ENCODE measurements around the gene NUDT14. TPM values are rescaled to one million over a fixed set of nuclear protein-coding genes. Genes with fewer than 3 reads are reported as not detected.

The NUDT14 gene
- total and polyA plus RNA-seq, 2 donors from 2014 or later = 48.6 to 59.1 TPM

DNA sequence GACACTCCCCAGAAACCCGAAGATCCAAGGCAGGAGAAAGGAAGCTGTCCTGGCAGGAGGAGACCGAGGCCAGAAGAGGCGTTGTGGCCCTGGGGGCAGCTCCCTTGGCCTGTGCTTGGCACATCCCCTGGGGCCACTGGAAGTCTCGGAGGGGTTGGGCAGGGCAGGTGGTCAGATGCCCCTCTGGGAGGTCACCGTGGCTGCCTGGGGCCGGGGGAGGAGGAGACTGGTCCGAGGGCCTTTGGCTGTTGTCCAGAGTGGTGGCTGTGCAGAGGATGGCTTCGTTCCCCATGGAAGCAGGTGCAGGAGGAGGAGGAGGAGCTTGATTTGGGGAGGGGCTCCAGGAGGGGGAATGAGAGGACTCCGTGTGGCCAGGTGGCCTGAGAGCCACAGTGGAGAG, 3.3 kb upstream of the NUDT14 start:
- no peak for DNase-seq
- Histone ChIP-seq H3K4me3 (ENCODE audit: low read length in 3 of 3) (no peak overlapping the region), H3K27ac (ENCODE audit: low read depth in 2 of 2, low read length in 2 of 2) (no peak overlapping the region), H3K9me3 (ENCODE audit: control insufficient read depth in 2 of 3, insufficient read depth in 1 of 3, low read length in 3 of 3) (no peaks in the 10 kb centered on the region), H3K4me1 (ENCODE audit: control insufficient read depth in 2 of 3, insufficient read depth in 2 of 3, low read depth in 1 of 3, low read length in 3 of 3) (peaks cover 0 to 10% (median 0%) of the 10 kb centered on the region in 3 donors), H3K27me3 (ENCODE audit: control insufficient read depth, insufficient read depth, low read length) (no peaks in the 10 kb centered on the region), H3K9ac (ENCODE audit: low read length in 3 of 3) (no peak overlapping the region), H3K36me3 (ENCODE audit: control insufficient read depth in 2 of 3, insufficient read depth in 3 of 3, low read length in 3 of 3) (no peaks in the 10 kb centered on the region)
- no peak for TF ChIP-seq CTCF (IDR thresholded peaks at IDR 0.05; ENCODE audit: borderline replicate concordance, extremely low read depth, insufficient read depth)
- intact Hi-C loops (cut with DNase I) = no loop called here
- no peak for FAIRE-seq

DNA sequence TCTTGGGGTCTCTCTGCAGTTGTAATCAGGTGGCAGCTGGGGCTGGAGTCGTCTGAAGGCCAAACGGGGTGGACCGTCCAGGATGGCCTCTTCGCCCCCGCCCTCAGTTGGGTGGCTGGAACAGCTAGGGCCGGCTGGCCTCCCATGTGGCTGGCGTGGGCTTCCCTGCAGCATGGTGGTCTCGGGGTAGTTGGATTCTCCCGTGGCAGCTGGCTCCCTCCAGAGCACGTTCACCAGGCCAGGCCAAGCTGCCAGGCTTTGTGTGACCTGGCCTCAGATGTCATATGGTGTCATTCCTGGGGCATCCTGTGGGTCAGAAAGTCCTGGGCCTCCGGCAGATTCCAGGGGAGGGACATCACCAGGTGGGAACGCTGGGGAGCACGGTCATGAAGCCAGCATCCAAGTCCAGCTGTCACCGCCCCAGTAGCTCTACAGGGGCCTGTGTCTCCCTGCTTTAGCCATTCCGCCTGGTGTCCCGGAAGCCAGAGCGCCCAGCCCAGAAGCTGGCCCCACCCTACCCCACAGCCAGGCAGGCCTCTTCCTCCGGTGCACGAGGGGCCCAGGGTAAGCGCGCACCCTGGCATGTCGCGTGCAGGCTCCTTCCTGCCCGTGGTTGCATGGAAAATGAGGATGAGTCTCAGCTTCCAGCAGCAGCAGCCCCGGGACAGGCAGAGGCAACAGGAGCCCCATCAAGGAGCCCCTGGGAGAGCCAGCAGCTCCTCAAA, 1.3 kb upstream of the NUDT14 start:
- DNase-seq (no peak), FAIRE-seq (no peak)
- no peak for TF ChIP-seq CTCF (IDR thresholded peaks at IDR 0.05; ENCODE audit: borderline replicate concordance, extremely low read depth, insufficient read depth)
- Histone ChIP-seq H3K4me1 (ENCODE audit: control insufficient read depth in 2 of 3, insufficient read depth in 2 of 3, low read depth in 1 of 3, low read length in 3 of 3) (peaks cover 0 to 12% (median 0%) of the 10 kb centered on the region in 3 donors), H3K36me3 (ENCODE audit: control insufficient read depth in 2 of 3, insufficient read depth in 3 of 3, low read length in 3 of 3) (no peaks in the 10 kb centered on the region), H3K9ac (ENCODE audit: low read length in 3 of 3) (no peak overlapping the region), H3K27ac (ENCODE audit: low read depth in 2 of 2, low read length in 2 of 2) (no peak overlapping the region), H3K9me3 (ENCODE audit: control insufficient read depth in 2 of 3, insufficient read depth in 1 of 3, low read length in 3 of 3) (no peaks in the 10 kb centered on the region), H3K4me3 (ENCODE audit: low read length in 3 of 3) (no peak overlapping the region), H3K27me3 (ENCODE audit: control insufficient read depth, insufficient read depth, low read length) (no peaks in the 10 kb centered on the region)
- intact Hi-C loops (cut with DNase I) = no loop called here

DNA sequence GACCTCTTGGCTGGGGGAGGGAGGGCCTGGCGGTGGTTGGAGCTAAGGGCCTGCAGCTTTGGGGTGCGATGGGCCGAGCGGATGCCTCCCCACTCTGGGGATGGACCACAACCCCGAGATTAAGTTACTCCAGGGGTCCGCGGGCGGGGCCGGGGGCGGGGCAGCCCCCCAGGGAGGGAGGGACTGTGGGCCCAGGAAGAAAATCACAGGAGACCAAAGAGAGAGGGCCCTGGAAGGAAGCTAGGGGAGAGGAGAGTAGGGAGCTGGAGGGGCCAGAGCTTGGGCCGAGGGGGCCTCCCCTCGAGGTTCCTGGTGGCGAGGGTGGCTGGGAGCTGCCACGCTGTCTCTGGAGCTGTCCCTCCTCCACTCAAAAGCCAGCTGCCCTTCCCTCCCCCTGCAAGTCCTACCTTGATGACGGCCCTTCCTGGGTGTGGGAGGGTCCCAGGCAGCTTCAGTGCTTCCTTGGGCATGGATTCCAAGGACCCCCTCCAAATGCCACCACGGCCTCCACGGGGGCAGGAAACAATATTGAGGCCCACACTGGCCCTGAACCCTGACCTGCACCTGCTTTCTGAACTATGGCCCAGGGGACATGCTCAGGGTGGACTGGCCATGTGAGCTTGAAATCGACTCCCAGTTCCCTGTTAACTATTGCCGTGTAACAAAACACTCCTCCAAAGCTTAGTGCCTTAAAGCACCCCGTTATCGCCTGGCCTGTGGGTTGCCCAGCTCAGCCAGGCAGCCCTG, 610 bp upstream of the NUDT14 start:
- intact Hi-C loops (cut with DNase I) = no loop called here
- DNase-seq (no peak), FAIRE-seq (no peak)
- Histone ChIP-seq H3K27ac (ENCODE audit: low read depth in 2 of 2, low read length in 2 of 2) (no peak overlapping the region), H3K9ac (ENCODE audit: low read length in 3 of 3) (no peak overlapping the region), H3K9me3 (ENCODE audit: control insufficient read depth in 2 of 3, insufficient read depth in 1 of 3, low read length in 3 of 3) (no peaks in the 10 kb centered on the region), H3K27me3 (ENCODE audit: control insufficient read depth, insufficient read depth, low read length) (no peaks in the 10 kb centered on the region), H3K36me3 (ENCODE audit: control insufficient read depth in 2 of 3, insufficient read depth in 3 of 3, low read length in 3 of 3) (no peaks in the 10 kb centered on the region), H3K4me1 (ENCODE audit: control insufficient read depth in 2 of 3, insufficient read depth in 2 of 3, low read depth in 1 of 3, low read length in 3 of 3) (peaks cover 0 to 12% (median 0%) of the 10 kb centered on the region in 3 donors), H3K4me3 (ENCODE audit: low read length in 3 of 3) (no peak overlapping the region)
- no peak for TF ChIP-seq CTCF (IDR thresholded peaks at IDR 0.05; ENCODE audit: borderline replicate concordance, extremely low read depth, insufficient read depth)

Data from kidney (tissue), 14 donors.